ENCODE data around the gene PRM1.

The PRM1 gene

GRCh38 chr16:11321662-11322061 is 40.5 kb upstream of the PRM1 start:
- FAIRE-seq: no peak

GRCh38 chr16:11320170-11320569 is 39.0 kb upstream of the PRM1 start:
- FAIRE-seq (no peak), DNase-seq (ENCODE audit: insufficient read length, low spot score) (no peak)
- no peak for TF ChIP-seq POLR2A (IDR thresholded peaks at IDR 0.05; ENCODE audit: low read depth, low read length)

More at GRCh38 chr16:11321662-11322061, 40.5 kb upstream of the PRM1 start:
- TF ChIP-seq POLR2A (IDR thresholded peaks at IDR 0.05; ENCODE audit: low read depth, low read length): no peak
- DNase-seq (ENCODE audit: insufficient read length, low spot score): no peak

GRCh38 chr16:11319529-11320146 is 38.5 kb upstream of the PRM1 start:
- FAIRE-seq: no peak
- no peak for DNase-seq (ENCODE audit: insufficient read length, low spot score)
- TF ChIP-seq POLR2A (IDR thresholded peaks at IDR 0.05; ENCODE audit: low read depth, low read length): no peak

- TF ChIP-seq POLR2A (IDR thresholded peaks at IDR 0.05; ENCODE audit: low read depth, low read length): no peak
- DNase-seq (ENCODE audit: insufficient read length, low spot score): no peak
- FAIRE-seq: no peak
These were observed 37.7 kb upstream of the PRM1 start for GRCh38 chr16:11318817-11319216.

GRCh38 chr16:11316331-11317015 is 35.3 kb upstream of the PRM1 start:
- TF ChIP-seq POLR2A (IDR thresholded peaks at IDR 0.05; ENCODE audit: low read depth, low read length): no peak
- DNase-seq (ENCODE audit: insufficient read length, low spot score) (no peak), FAIRE-seq (no peak)

- TF ChIP-seq POLR2A (IDR thresholded peaks at IDR 0.05; ENCODE audit: low read depth, low read length): no peak
- DNase-seq (ENCODE audit: insufficient read length, low spot score) (peak; percentile 47), FAIRE-seq (no peak)
These were observed 34.4 kb upstream of the PRM1 start for GRCh38 chr16:11315510-11315909.

- FAIRE-seq (no peak), DNase-seq (ENCODE audit: insufficient read length, low spot score) (no peak)
- no peak for TF ChIP-seq POLR2A (IDR thresholded peaks at IDR 0.05; ENCODE audit: low read depth, low read length)
These were observed 33.3 kb upstream of the PRM1 start for GRCh38 chr16:11314309-11314894.

GRCh38 chr16:11313493-11314308 is 32.6 kb upstream of the PRM1 start:
- no peak for TF ChIP-seq POLR2A (IDR thresholded peaks at IDR 0.05; ENCODE audit: low read depth, low read length)
- FAIRE-seq (no peak), DNase-seq (ENCODE audit: insufficient read length, low spot score) (no peak)

GRCh38 chr16:11312718-11313492 is 31.8 kb upstream of the PRM1 start:
- FAIRE-seq (no peak), DNase-seq (ENCODE audit: insufficient read length, low spot score) (no peak)
- no peak for TF ChIP-seq POLR2A (IDR thresholded peaks at IDR 0.05; ENCODE audit: low read depth, low read length)

GRCh38 chr16:11310997-11311561 is 29.9 kb upstream of the PRM1 start:
- DNase-seq (ENCODE audit: insufficient read length, low spot score) (no peak), FAIRE-seq (no peak)
- TF ChIP-seq POLR2A (IDR thresholded peaks at IDR 0.05; ENCODE audit: low read depth, low read length): no peak

GRCh38 chr16:11310634-11310977 is 29.5 kb upstream of the PRM1 start:
- FAIRE-seq (no peak), DNase-seq (ENCODE audit: insufficient read length, low spot score) (no peak)
- no peak for TF ChIP-seq POLR2A (IDR thresholded peaks at IDR 0.05; ENCODE audit: low read depth, low read length)

GRCh38 chr16:11309895-11310633 is 28.9 kb upstream of the PRM1 start:
- no peak for DNase-seq (ENCODE audit: insufficient read length, low spot score)

More at GRCh38 chr16:11309895-11310633, 28.9 kb upstream of the PRM1 start:
- no peak for TF ChIP-seq POLR2A (IDR thresholded peaks at IDR 0.05; ENCODE audit: low read depth, low read length)
- no peak for FAIRE-seq

Data from H54 (cell line).